Endothelial cell of umbilical vein (primary cell): ENCODE data around the gene CDIP1. TPM values are rescaled to one million over a fixed set of nuclear protein-coding genes. Genes with fewer than 3 reads are reported as not detected.

Source experiments
- BruUV-seq: library from RNA; stranded (reverse); fragments of 400-500 nt; replicated peaks from 2 replicates; lab custom pipeline; 2021; lab: Mats Ljungman, UMichigan
- CTCF ChIA-PET: fragments of 300-600, 350-600 bp; sonication (Branson Sonifier 250); formaldehyde crosslinking; loops from one replicate; lab custom pipeline; 2021; ENCODE audit warnings: antibody characterized with exemption, inconsistent platforms; lab: Charles Lee
- POLR2A ChIA-PET: fragments of 300-600, 350-600 bp; sonication (Branson Sonifier 250); formaldehyde crosslinking; loops from one replicate; lab custom pipeline; 2021; ENCODE audit warnings: antibody characterized with exemption, inconsistent platforms; lab: Charles Lee
- DNase-seq: peaks from one replicate; pipeline ENCODE4 v3.0.0-alpha.2; 2011; ENCODE audit warnings: low read depth, low spot score
- FAIRE-seq: peaks from 2 replicates; lab custom pipeline; 2011; peaks lifted over from hg19 to GRCh38; lab: Jason Lieb, UNC
- H2AFZ ChIP-seq: 2 replicates; pipeline ENCODE4 v1.6.0; 2012; ENCODE audit warnings: low read depth, low read length, control low read depth, inconsistent platforms
- H3K27ac ChIP-seq: 2 replicates; pipeline ENCODE4 v1.5.1; 2011; ENCODE audit warnings: low read depth, mild to moderate bottlenecking, control low read depth, low read length, moderate library complexity; ENCODE audit not compliant: insufficient read depth
- H3K27me3 ChIP-seq, 2 experiments: 2 replicates each; pipeline versions ENCODE4 v1.6.0 to v1.6.1; 2011; ENCODE audit warnings: low read length in 2 of 2, mixed read lengths in 1 of 2; ENCODE audit not compliant: control insufficient read depth in 2 of 2, insufficient read depth in 2 of 2
- H3K36me3 ChIP-seq, 2 experiments: 2 replicates in 1 of 2; 3 replicates in 1 of 2; pipeline ENCODE4 v1.5.1; 2011; ENCODE audit warnings: low read length in 2 of 2, mild to moderate bottlenecking in 1 of 2, moderate library complexity in 1 of 2; ENCODE audit not compliant: control insufficient read depth in 2 of 2, insufficient read depth in 2 of 2; ENCODE audit errors: extremely low read depth in 1 of 2
- H3K4me1 ChIP-seq: 3 replicates; pipeline ENCODE4 v1.5.1; 2011; ENCODE audit warnings: mild to moderate bottlenecking, low read length; ENCODE audit not compliant: control insufficient read depth, insufficient read depth; ENCODE audit errors: extremely low read depth
- H3K4me2 ChIP-seq: 2 replicates; pipeline ENCODE4 v1.6.1; 2011; ENCODE audit warnings: low read length, control low read depth, mixed read lengths; ENCODE audit not compliant: insufficient read depth
- H3K4me3 ChIP-seq, 3 experiments: fragments of 200-600 bp in 1 of 3; sonication (generic), shearing (Covaris generic) in 1 of 3; replicated peaks in 1 of 3; 2 replicates each; pipeline ENCODE4 v1.5.1; 2011 to 2016; ENCODE audit warnings: control low read depth in 3 of 3, low read length in 3 of 3, mild to moderate bottlenecking in 2 of 3, inconsistent platforms in 1 of 3, low read depth in 1 of 3, moderate library complexity in 1 of 3; ENCODE audit not compliant: insufficient read depth in 1 of 3
- H3K79me2 ChIP-seq: 2 replicates; pipeline ENCODE4 v1.6.0; 2012; ENCODE audit warnings: low read length, inconsistent platforms; ENCODE audit not compliant: control insufficient read depth, insufficient read depth
- H3K9ac ChIP-seq: replicated peaks from 2 replicates; pipeline ENCODE3; 2011; ENCODE audit warnings: low read length, control low read depth; ENCODE audit not compliant: insufficient read depth; ENCODE audit errors: extremely low read depth
- H3K9me1 ChIP-seq: replicated peaks from 3 replicates; pipeline ENCODE4 v1.6.0; 2011; ENCODE audit warnings: mild to moderate bottlenecking, low read length; ENCODE audit not compliant: control insufficient read depth, insufficient read depth; ENCODE audit errors: extremely low read depth
- H3K9me3 ChIP-seq: replicated peaks from 2 replicates; pipeline ENCODE4 v1.5.1; 2012; ENCODE audit warnings: low read length, inconsistent platforms; ENCODE audit not compliant: control insufficient read depth, insufficient read depth
- H4K20me1 ChIP-seq: replicated peaks from 2 replicates; pipeline ENCODE3; 2011; ENCODE audit warnings: mild to moderate bottlenecking, low read length; ENCODE audit not compliant: control insufficient read depth, insufficient read depth; ENCODE audit errors: extremely low read depth
- CTCF ChIP-seq, 2 donors: IDR thresholded peaks; 1 replicate in 1 of 2; 2 replicates in 1 of 2; pipeline ENCODE4 v1.5.1; 2011; ENCODE audit warnings: low read length in 2 of 2, mild to moderate bottlenecking in 2 of 2, moderate library complexity in 2 of 2, control low read depth in 1 of 2, inconsistent platforms in 1 of 2, low read depth in 1 of 2; ENCODE audit not compliant: insufficient read depth in 1 of 2; ENCODE audit errors: extremely low read depth in 1 of 2
- EZH2 ChIP-seq: IDR thresholded peaks from 2 replicates; pipeline ENCODE4 v1.6.1; 2012; ENCODE audit warnings: borderline replicate concordance, low read depth, mild to moderate bottlenecking, moderate library complexity, low read length, inconsistent platforms; ENCODE audit not compliant: severe bottlenecking
- FOS ChIP-seq: IDR thresholded peaks from 2 replicates; pipeline ENCODE4 v1.6.1; 2011; ENCODE audit warnings: mild to moderate bottlenecking, low read length, moderate library complexity, borderline replicate concordance; ENCODE audit not compliant: insufficient read depth
- GATA2 ChIP-seq: IDR thresholded peaks from 2 replicates; pipeline ENCODE4 v1.7.0; 2011; ENCODE audit warnings: low read depth, mild to moderate bottlenecking, moderate library complexity, mixed read lengths, low read length; ENCODE audit not compliant: insufficient read length, insufficient read depth
- JUN ChIP-seq: IDR thresholded peaks from 2 replicates; pipeline ENCODE4 v1.6.1; 2011; ENCODE audit warnings: borderline replicate concordance, low read depth; ENCODE audit not compliant: insufficient read length, insufficient read depth
- MAX ChIP-seq: IDR thresholded peaks from 2 replicates; pipeline ENCODE4 v1.6.1; 2011; ENCODE audit not compliant: insufficient read depth, insufficient read length
- MYC ChIP-seq: IDR thresholded peaks from one replicate; pipeline ENCODE4 v1.6.1; 2011; ENCODE audit warnings: mild to moderate bottlenecking, low read depth, low read length
- POLR2A ChIP-seq: IDR thresholded peaks from 2 replicates; pipeline ENCODE4 v1.6.1; 2012; ENCODE audit warnings: low read depth, mild to moderate bottlenecking, control low read depth, low read length
- POLR2AphosphoS5 ChIP-seq: IDR thresholded peaks from 2 replicates; pipeline ENCODE4 v1.6.1; 2012; ENCODE audit warnings: low read depth, mild to moderate bottlenecking, control low read depth, low read length, moderate library complexity; ENCODE audit not compliant: insufficient read depth
- dilution Hi-C: fragments of 300-500 bp; cut with MboI; formaldehyde crosslinking; loops from one replicate; pipeline ENCODE4 v1.15.0; 2019; ENCODE audit warnings: low sequenced_read_pairs; ENCODE audit not compliant: extremely low pct_ligation_motif_present
- intact Hi-C: fragments of 100-400 bp; cut with micrococcal nuclease; formaldehyde crosslinking; loops from one replicate; pipeline ENCODE4 v1.10.0; 2022
- polyA plus RNA-seq, 4 experiments: library from polyadenylated mRNA; depleted of rRNA in 3 of 4; stranded (reverse) in 3 of 4; unstranded in 1 of 4; fragments of >200 nt; gene quantifications; 2 replicates each; pipeline versions ENCODE4 v1.2.1 to v1.2.3, GENCODE V29; 2011 to 2012; ENCODE audit warnings: missing spikeins in 1 of 4
- total RNA-seq: library from RNA; stranded (reverse); gene quantifications from 2 replicates; pipeline ENCODE4 v1.2.3, GENCODE V29; 2021

CDIP1 gene
- total and polyA plus RNA-seq, 2 donors (not counting 3 experiments of a cell fraction or from before 2014, with no cell fraction given) = 33.9 to 37.4 TPM

- TF ChIP-seq FOS = no peak
- TF ChIP-seq POLR2A = no peak
- no peak for TF ChIP-seq EZH2
- TF ChIP-seq CTCF (IDR thresholded peaks at IDR 0.05; ENCODE audit: extremely low read depth in 1 of 2, insufficient read depth in 1 of 2, low read depth in 1 of 2, low read length in 2 of 2) = no peak
- TF ChIP-seq POLR2AphosphoS5 = no peak
- TF ChIP-seq MYC = no peak
- TF ChIP-seq GATA2 = no peak
- no peak for TF ChIP-seq MAX
- no peak for TF ChIP-seq JUN
- Histone ChIP-seq H3K36me3 (peaks cover 0 to 4% of the 10 kb centered on the region in 2 experiments), H3K4me1 (peaks cover 33% of the 10 kb centered on the region), H3K27me3 (no peaks in the 10 kb centered on the region), H4K20me1 (no peaks in the 10 kb centered on the region), H3K79me2 (peaks cover 47% of the 10 kb centered on the region), H3K9ac (no peak overlapping the region), H3K4me3 (no peak overlapping the region), H3K27ac (no peak overlapping the region), H3K9me3 (no peaks in the 10 kb centered on the region), H2AFZ (no peak overlapping the region), H3K4me2 (no peak overlapping the region), H3K9me1 (peaks cover 2% of the 10 kb centered on the region)
- DNase-seq (no peak), FAIRE-seq (no peak)
- intact Hi-C loops = no loop called here
- ChIA-PET CTCF (interaction anchor here (0.7 to 3.8 kb wide), 4 partner anchors 8 to 22 kb away, joined by 3 to 39 read pairs (median 4); partner anchors contain the start of gene HMOX2), POLR2A (interaction anchor here (0.5 kb wide), 1 partner anchor 20 kb away, joined by 4 read pairs; no protein-coding TSS in a partner anchor)
- dilution Hi-C loops = no loop called here
- no TSS peak for BruUV-seq
These were observed 39.9 kb downstream of the CDIP1 start for GRCh38 chr16:4498546-4499195.
